PC-9 (cell line): ENCODE measurements around the gene ZNF423.

Experiments
- CTCF ChIP-seq: fragments of 200-600 bp; sonication (generic); conservative IDR thresholded peaks from 2 replicates; pipeline ENCODE4 v1.6.1; 2017; ENCODE audit warnings: mixed run types, antibody characterized with exemption, mild to moderate bottlenecking, moderate library complexity
- EZH2 ChIP-seq: fragments of 200-600 bp; sonication (generic); IDR thresholded peaks from 2 replicates; pipeline ENCODE4 v1.8.0; 2017; ENCODE audit warnings: antibody characterized with exemption, low read depth

- TF ChIP-seq CTCF (no peak), EZH2 (no peak)
Observed at GRCh38 chr16:49550140-49550539, 305.8 kb downstream of the ZNF423 start.
